Smooth muscle cell (in vitro differentiated cells): ENCODE measurements around the gene PTPRG. TPM values are rescaled to one million over a fixed set of nuclear protein-coding genes. Genes with fewer than 3 reads are reported as not detected.
A peak's percentile ranks its signal among the peaks of the same experiment; 100 is the strongest.

Experiments used
- DNase-seq: peaks from one replicate; lab custom pipeline; 2025; ENCODE audit not compliant: unreplicated experiment; lab: John Stamatoyannopoulos, UW
- H2AFZ ChIP-seq: fragments of 200-600 bp; sonication (generic); 2 replicates; pipeline ENCODE4 v1.6.0; 2016; ENCODE audit warnings: antibody characterized with exemption, low read depth, mild to moderate bottlenecking
- H3F3A ChIP-seq: fragments of 200-600 bp; sonication (generic); 2 replicates; pipeline ENCODE4 v1.6.0; 2017; ENCODE audit warnings: antibody characterized with exemption, low read depth
- H3K27ac ChIP-seq: fragments of 200-600 bp; sonication (generic); 2 replicates; pipeline ENCODE4 v1.5.1; 2016; ENCODE audit warnings: low read depth, mild to moderate bottlenecking
- H3K27me3 ChIP-seq: fragments of 200-600 bp; sonication (generic); 2 replicates; pipeline ENCODE4 v1.6.1; 2016; ENCODE audit warnings: low read depth, mild to moderate bottlenecking
- H3K36me3 ChIP-seq: fragments of 200-600 bp; sonication (generic); 2 replicates; pipeline ENCODE4 v1.5.1; 2016; ENCODE audit warnings: low read depth
- H3K4me1 ChIP-seq: fragments of 200-600 bp; sonication (generic); 2 replicates; pipeline ENCODE4 v1.5.1; 2016; ENCODE audit warnings: low read depth
- H3K4me2 ChIP-seq: fragments of 200-600 bp; sonication (generic); 2 replicates; pipeline ENCODE4 v1.6.0; 2016; ENCODE audit warnings: mild to moderate bottlenecking
- H3K4me3 ChIP-seq: fragments of 200-600 bp; sonication (generic); 2 replicates; pipeline ENCODE4 v1.5.1; 2016; ENCODE audit warnings: mild to moderate bottlenecking
- H3K79me2 ChIP-seq: fragments of 200-600 bp; sonication (generic); 2 replicates; pipeline ENCODE4 v1.6.0; 2016; ENCODE audit warnings: low read depth, mild to moderate bottlenecking
- H3K9ac ChIP-seq: fragments of 200-600 bp; sonication (generic); 2 replicates; pipeline ENCODE4 v1.6.0; 2016; ENCODE audit warnings: low read depth
- H3K9me3 ChIP-seq: fragments of 200-600 bp; sonication (generic); replicated peaks from 2 replicates; pipeline ENCODE4 v1.5.1; 2016; ENCODE audit warnings: low read depth
- H4K20me1 ChIP-seq: fragments of 200-600 bp; sonication (generic); 2 replicates; pipeline ENCODE4 v1.6.0; 2016; ENCODE audit warnings: low read depth
- CTCF ChIP-seq: fragments of 200-600 bp; sonication (generic); IDR thresholded peaks from 2 replicates; pipeline ENCODE4 v1.5.1; 2017; ENCODE audit warnings: borderline replicate concordance, mild to moderate bottlenecking, antibody characterized with exemption; ENCODE audit not compliant: insufficient read depth, poor library complexity, severe bottlenecking
- WGBS: methylation state at CpG from one replicate; pipeline ENCODE4 v1.1.7; 2016; ENCODE audit warnings: low lambda C conversion rate; 5-methylcytosine and 5-hydroxymethylcytosine counted together
- polyA plus RNA-seq: library from polyadenylated mRNA; unstranded; fragments of >200 nt; fragmentation: Nextera tagmentation; extraction: Ambion mirVana; gene quantifications from 2 replicates; pipeline ENCODE4 v1.2.1, GENCODE V29; 2016
- total RNA-seq: library from RNA; depleted of rRNA; stranded (reverse); fragments of >200 nt; gene quantifications from 2 replicates; pipeline ENCODE4 v1.2.3, GENCODE V29; 2014

The PTPRG gene
- total and polyA plus RNA-seq, 2 experiments from 2014 or later = 21.2 to 87.3 TPM

GRCh38 chr3:61628636-61629035 is 67.3 kb downstream of the PTPRG start:
- H3K9ac ChIP-seq = no peak overlapping the region
- peaks cover 100% of the 10 kb centered on the region for H4K20me1 ChIP-seq
- H3K4me1 ChIP-seq = no peaks in the 10 kb centered on the region
- no peak overlapping the region for H3K27ac ChIP-seq
- no peak overlapping the region for H3K4me2 ChIP-seq
- H3F3A ChIP-seq = peaks cover 3% of the 10 kb centered on the region
- DNase-seq = no peak
- WGBS = 93% methylated on average over 3 of the region's 3 CpGs
- peaks cover 24% of the 10 kb centered on the region for H3K79me2 ChIP-seq
- H2AFZ ChIP-seq = no peak overlapping the region
- no peak for TF ChIP-seq CTCF
- H3K9me3 ChIP-seq = no peaks in the 10 kb centered on the region
- no peaks in the 10 kb centered on the region for H3K27me3 ChIP-seq
- no peak overlapping the region for H3K4me3 ChIP-seq
- no peaks in the 10 kb centered on the region for H3K36me3 ChIP-seq

- peaks cover 3% of the 10 kb centered on the region for H3F3A ChIP-seq
Observed at GRCh38 chr3:61629442-61629841, 68.1 kb downstream of the PTPRG start.

GRCh38 chr3:61631108-61631769 is 69.9 kb downstream of the PTPRG start:
- H4K20me1 ChIP-seq = peaks cover 99% of the 10 kb centered on the region
- DNase-seq = no peak
- H3K4me3 ChIP-seq = no peak overlapping the region
- no peak overlapping the region for H3K27ac ChIP-seq
- H3F3A ChIP-seq = peaks cover 3% of the 10 kb centered on the region
- no peaks in the 10 kb centered on the region for H3K9me3 ChIP-seq
- TF ChIP-seq CTCF = no peak
- 94% methylated on average over 2 of the region's 2 CpGs for WGBS
- H3K79me2 ChIP-seq = peaks cover 37% of the 10 kb centered on the region
- no peaks in the 10 kb centered on the region for H3K4me1 ChIP-seq
- no peak overlapping the region for H3K4me2 ChIP-seq
- no peaks in the 10 kb centered on the region for H3K27me3 ChIP-seq
- no peaks in the 10 kb centered on the region for H3K36me3 ChIP-seq
- H3K9ac ChIP-seq = no peak overlapping the region
- no peak overlapping the region for H2AFZ ChIP-seq

More at GRCh38 chr3:61629442-61629841, 68.1 kb downstream of the PTPRG start:
- no peak for DNase-seq
- Histone ChIP-seq H3K4me3 (no peak overlapping the region), H3K27ac (no peak overlapping the region), H3K9me3 (no peaks in the 10 kb centered on the region), H2AFZ (no peak overlapping the region), H3K4me1 (no peaks in the 10 kb centered on the region), H4K20me1 (peaks cover 100% of the 10 kb centered on the region), H3K79me2 (peaks cover 25% of the 10 kb centered on the region), H3K36me3 (no peaks in the 10 kb centered on the region), H3K9ac (no peak overlapping the region), H3K27me3 (no peaks in the 10 kb centered on the region), H3K4me2 (peak overlapping the region; percentile 46)
- TF ChIP-seq CTCF = no peak
- WGBS = 95% methylated on average over 4 of the region's 4 CpGs
